ENCODE measurements around the gene SFT2D3.
A peak's percentile ranks its signal among the peaks of the same experiment; 100 is the strongest.

SFT2D3 gene

GRCh38 chr2:127670055-127670956 lies 31.0 kb upstream of the SFT2D3 start:
- peaks cover 36% of the 10 kb centered on the region for H3K27me3 ChIP-seq (ENCODE audit: control insufficient read depth, insufficient read depth, low read length)
- H3K4me1 ChIP-seq (ENCODE audit: control insufficient read depth, insufficient read depth, low read length): peaks cover 5% of the 10 kb centered on the region

GRCh38 chr2:127670957-127671290 lies 30.4 kb upstream of the SFT2D3 start:
- Histone ChIP-seq H3K4me1 (ENCODE audit: control insufficient read depth, insufficient read depth, low read length) (peaks cover 5% of the 10 kb centered on the region), H3K36me3 (ENCODE audit: control insufficient read depth, insufficient read depth, low read length) (no peaks in the 10 kb centered on the region), H3K9ac (ENCODE audit: low read length) (no peak overlapping the region), H3K4me3 (ENCODE audit: low read length) (no peak overlapping the region), H3K9me3 (ENCODE audit: control insufficient read depth, low read length) (no peaks in the 10 kb centered on the region), H3K27me3 (ENCODE audit: control insufficient read depth, insufficient read depth, low read length) (peaks cover 36% of the 10 kb centered on the region)

More at GRCh38 chr2:127670055-127670956, 31.0 kb upstream of the SFT2D3 start:
- Histone ChIP-seq H3K36me3 (ENCODE audit: control insufficient read depth, insufficient read depth, low read length) (no peaks in the 10 kb centered on the region), H3K9me3 (ENCODE audit: control insufficient read depth, low read length) (no peaks in the 10 kb centered on the region), H3K9ac (ENCODE audit: low read length) (no peak overlapping the region), H3K4me3 (ENCODE audit: low read length) (no peak overlapping the region)

- Histone ChIP-seq H3K9me3 (ENCODE audit: control insufficient read depth, low read length) (no peaks in the 10 kb centered on the region), H3K27me3 (ENCODE audit: control insufficient read depth, insufficient read depth, low read length) (peaks cover 40% of the 10 kb centered on the region), H3K4me1 (ENCODE audit: control insufficient read depth, insufficient read depth, low read length) (peaks cover 5% of the 10 kb centered on the region), H3K9ac (ENCODE audit: low read length) (no peak overlapping the region), H3K4me3 (ENCODE audit: low read length) (no peak overlapping the region), H3K36me3 (ENCODE audit: control insufficient read depth, insufficient read depth, low read length) (no peaks in the 10 kb centered on the region)
Observed at GRCh38 chr2:127671557-127672302, 29.6 kb upstream of the SFT2D3 start.

GRCh38 chr2:127672341-127673224 lies 28.7 kb upstream of the SFT2D3 start:
- Histone ChIP-seq H3K4me3 (ENCODE audit: low read length) (no peak overlapping the region), H3K4me1 (ENCODE audit: control insufficient read depth, insufficient read depth, low read length) (peaks cover 5% of the 10 kb centered on the region), H3K9me3 (ENCODE audit: control insufficient read depth, low read length) (no peaks in the 10 kb centered on the region), H3K36me3 (ENCODE audit: control insufficient read depth, insufficient read depth, low read length) (no peaks in the 10 kb centered on the region), H3K9ac (ENCODE audit: low read length) (no peak overlapping the region), H3K27me3 (ENCODE audit: control insufficient read depth, insufficient read depth, low read length) (peaks cover 48% of the 10 kb centered on the region)

- no peaks in the 10 kb centered on the region for H3K9me3 ChIP-seq (ENCODE audit: control insufficient read depth, low read length)
- no peaks in the 10 kb centered on the region for H3K36me3 ChIP-seq (ENCODE audit: control insufficient read depth, insufficient read depth, low read length)
- no peak overlapping the region for H3K4me3 ChIP-seq (ENCODE audit: low read length)
- peaks cover 5% of the 10 kb centered on the region for H3K4me1 ChIP-seq (ENCODE audit: control insufficient read depth, insufficient read depth, low read length)
- H3K27me3 ChIP-seq (ENCODE audit: control insufficient read depth, insufficient read depth, low read length): peaks cover 55% of the 10 kb centered on the region
- no peak overlapping the region for H3K9ac ChIP-seq (ENCODE audit: low read length)
Observed at GRCh38 chr2:127673291-127674069, 27.8 kb upstream of the SFT2D3 start.

GRCh38 chr2:127674241-127675209 lies 26.8 kb upstream of the SFT2D3 start:
- Histone ChIP-seq H3K27me3 (ENCODE audit: control insufficient read depth, insufficient read depth, low read length) (peaks cover 59% of the 10 kb centered on the region), H3K9ac (ENCODE audit: low read length) (peak overlapping the region; percentile 39), H3K4me3 (ENCODE audit: low read length) (no peak overlapping the region), H3K36me3 (ENCODE audit: control insufficient read depth, insufficient read depth, low read length) (no peaks in the 10 kb centered on the region), H3K9me3 (ENCODE audit: control insufficient read depth, low read length) (no peaks in the 10 kb centered on the region), H3K4me1 (ENCODE audit: control insufficient read depth, insufficient read depth, low read length) (peaks cover 5% of the 10 kb centered on the region)

GRCh38 chr2:127675331-127676261 lies 25.7 kb upstream of the SFT2D3 start, which contains the start of gene LIMS2:
LIMS2 (minus strand) TSS chr2:127675530; CDS start chr2:127675024, 506 bp downstream.
- H3K4me1 ChIP-seq (ENCODE audit: control insufficient read depth, insufficient read depth, low read length): peaks cover 5% of the 10 kb centered on the region
- H3K9me3 ChIP-seq (ENCODE audit: control insufficient read depth, low read length): no peaks in the 10 kb centered on the region
- peaks cover 61% of the 10 kb centered on the region for H3K27me3 ChIP-seq (ENCODE audit: control insufficient read depth, insufficient read depth, low read length)
- H3K4me3 ChIP-seq (ENCODE audit: low read length): no peak within 1 kb of the TSS
- H3K9ac ChIP-seq (ENCODE audit: low read length): peak within 1 kb of the TSS; percentile 39
- no peaks in the 10 kb centered on the region for H3K36me3 ChIP-seq (ENCODE audit: control insufficient read depth, insufficient read depth, low read length)

- Histone ChIP-seq H3K9ac (ENCODE audit: low read length) (no peak overlapping the region), H3K27me3 (ENCODE audit: control insufficient read depth, insufficient read depth, low read length) (peaks cover 68% of the 10 kb centered on the region), H3K4me3 (ENCODE audit: low read length) (no peak overlapping the region), H3K36me3 (ENCODE audit: control insufficient read depth, insufficient read depth, low read length) (no peaks in the 10 kb centered on the region), H3K4me1 (ENCODE audit: control insufficient read depth, insufficient read depth, low read length) (peaks cover 5% of the 10 kb centered on the region), H3K9me3 (ENCODE audit: control insufficient read depth, low read length) (no peaks in the 10 kb centered on the region)
Observed at GRCh38 chr2:127676906-127677305, 24.4 kb upstream of the SFT2D3 start.

GRCh38 chr2:127678531-127678930 lies 22.8 kb upstream of the SFT2D3 start:
- peaks cover 5% of the 10 kb centered on the region for H3K4me1 ChIP-seq (ENCODE audit: control insufficient read depth, insufficient read depth, low read length)
- no peaks in the 10 kb centered on the region for H3K36me3 ChIP-seq (ENCODE audit: control insufficient read depth, insufficient read depth, low read length)
- peaks cover 54% of the 10 kb centered on the region for H3K27me3 ChIP-seq (ENCODE audit: control insufficient read depth, insufficient read depth, low read length)
- H3K9ac ChIP-seq (ENCODE audit: low read length): no peak overlapping the region
- no peak overlapping the region for H3K4me3 ChIP-seq (ENCODE audit: low read length)
- H3K9me3 ChIP-seq (ENCODE audit: control insufficient read depth, low read length): no peaks in the 10 kb centered on the region

GRCh38 chr2:127678991-127679390 lies 22.3 kb upstream of the SFT2D3 start:
- H3K36me3 ChIP-seq (ENCODE audit: control insufficient read depth, insufficient read depth, low read length): no peaks in the 10 kb centered on the region
- H3K4me1 ChIP-seq (ENCODE audit: control insufficient read depth, insufficient read depth, low read length): peaks cover 5% of the 10 kb centered on the region
- no peak overlapping the region for H3K4me3 ChIP-seq (ENCODE audit: low read length)

More at GRCh38 chr2:127678991-127679390, 22.3 kb upstream of the SFT2D3 start:
- Histone ChIP-seq H3K9me3 (ENCODE audit: control insufficient read depth, low read length) (no peaks in the 10 kb centered on the region), H3K9ac (ENCODE audit: low read length) (no peak overlapping the region), H3K27me3 (ENCODE audit: control insufficient read depth, insufficient read depth, low read length) (peaks cover 50% of the 10 kb centered on the region)
